Mesendoderm (in vitro differentiated cells): ENCODE data around the gene OR52N1.

Experiments used
- DNase-seq: peaks from one replicate; pipeline ENCODE4 v3.0.0; 2013
- H2AK5ac ChIP-seq: 2 replicates; pipeline ENCODE4 v1.6.1; 2013; ENCODE audit warnings: low read length, inconsistent platforms
- H2BK120ac ChIP-seq: 2 replicates; pipeline ENCODE4 v1.6.1; 2013; ENCODE audit warnings: low read depth, mild to moderate bottlenecking, low read length, moderate library complexity, mixed read lengths
- H2BK15ac ChIP-seq: replicated peaks from 2 replicates; pipeline ENCODE4 v1.6.1; 2013; ENCODE audit warnings: low read depth, mild to moderate bottlenecking, moderate library complexity
- H2BK5ac ChIP-seq: 2 replicates; pipeline ENCODE4 v1.6.1; 2013; ENCODE audit warnings: low read length, inconsistent platforms
- H3K18ac ChIP-seq: 2 replicates; pipeline ENCODE4 v1.6.1; 2013; ENCODE audit warnings: mild to moderate bottlenecking, low read length, mixed read lengths
- H3K23ac ChIP-seq: one replicate; pipeline ENCODE4 v1.6.1; 2013; ENCODE audit warnings: low read length
- H3K27ac ChIP-seq: 2 replicates; pipeline ENCODE4 v1.5.1; 2013; ENCODE audit warnings: low read depth, mild to moderate bottlenecking, inconsistent platforms, low read length, moderate library complexity
- H3K27me3 ChIP-seq: 2 replicates; pipeline ENCODE4 v1.6.1; 2013; ENCODE audit warnings: low read length, control low read depth, mild to moderate bottlenecking, inconsistent platforms; ENCODE audit not compliant: insufficient read depth, poor library complexity
- H3K36me3 ChIP-seq: 2 replicates; pipeline ENCODE4 v1.6.1; 2013; ENCODE audit warnings: low read length, inconsistent platforms; ENCODE audit not compliant: control insufficient read depth, insufficient read depth
- H3K4ac ChIP-seq: one replicate; pipeline ENCODE4 v1.6.1; 2013; ENCODE audit warnings: low read depth, mild to moderate bottlenecking, low read length, moderate library complexity
- H3K4me1 ChIP-seq: 2 replicates; pipeline ENCODE4 v1.6.1; 2013; ENCODE audit warnings: low read depth, low read length, inconsistent platforms; ENCODE audit not compliant: control insufficient read depth
- H3K4me2 ChIP-seq: 2 replicates; pipeline ENCODE4 v1.6.1; 2013; ENCODE audit warnings: low read length
- H3K4me3 ChIP-seq: 2 replicates; pipeline ENCODE4 v1.5.1; 2013; ENCODE audit warnings: mild to moderate bottlenecking, low read length
- H3K56ac ChIP-seq: one replicate; pipeline ENCODE4 v1.6.1; 2013; ENCODE audit warnings: low read length
- H3K79me1 ChIP-seq: 2 replicates; pipeline ENCODE4 v1.6.1; 2013; ENCODE audit warnings: low read length, inconsistent platforms
- H3K79me2 ChIP-seq: 2 replicates; pipeline ENCODE4 v1.6.1; 2013; ENCODE audit warnings: mild to moderate bottlenecking, low read length; ENCODE audit not compliant: control insufficient read depth, insufficient read depth
- H3K9ac ChIP-seq: 2 replicates; pipeline ENCODE4 v1.6.1; 2013; ENCODE audit warnings: low read length, inconsistent platforms
- H4K5ac ChIP-seq: one replicate; pipeline ENCODE4 v1.6.1; 2013; ENCODE audit warnings: low read length
- H4K8ac ChIP-seq: one replicate; pipeline ENCODE4 v1.6.1; 2013; ENCODE audit warnings: low read depth, mild to moderate bottlenecking, control low read depth, low read length, moderate library complexity
- WGBS: extraction: QIAGEN DNeasy Blood & Tissue Kit; methylation state at CpG from one replicate; pipeline ENCODE4 v1.1.7; 2013; ENCODE audit warnings: low lambda C conversion rate, missing lambda C conversion rate; ENCODE audit not compliant: insufficient coverage; ENCODE audit errors: extremely low coverage; 5-methylcytosine and 5-hydroxymethylcytosine counted together

The OR52N1 gene

GRCh38 chr11:5815534-5815933, 24.5 kb upstream of the OR52N1 start:
- H3K56ac ChIP-seq, result no peak overlapping the region

GRCh38 chr11:5809905-5810795, 19.1 kb upstream of the OR52N1 start:
- Histone ChIP-seq H2BK15ac (no peak overlapping the region), H4K8ac (no peak overlapping the region), H3K27me3 (no peaks in the 10 kb centered on the region), H3K56ac (no peak overlapping the region), H3K4me3 (no peak overlapping the region), H3K18ac (no peak overlapping the region), H2AK5ac (no peak overlapping the region), H3K79me2 (no peaks in the 10 kb centered on the region), H3K4ac (no peak overlapping the region), H3K27ac (no peak overlapping the region), H3K4me1 (no peaks in the 10 kb centered on the region), H3K36me3 (no peaks in the 10 kb centered on the region), H3K23ac (no peak overlapping the region), H4K5ac (no peak overlapping the region), H2BK5ac (no peak overlapping the region), H3K79me1 (no peaks in the 10 kb centered on the region), H3K4me2 (no peak overlapping the region), H2BK120ac (no peak overlapping the region), H3K9ac (no peak overlapping the region)
- DNase-seq, result peak; percentile 16
- WGBS, result 100% methylated on average over 1 of the region's 6 CpGs

More at GRCh38 chr11:5815534-5815933, 24.5 kb upstream of the OR52N1 start:
- Histone ChIP-seq H2BK120ac (no peak overlapping the region), H3K79me2 (no peaks in the 10 kb centered on the region), H2AK5ac (no peak overlapping the region), H3K4me3 (no peak overlapping the region), H2BK15ac (no peak overlapping the region), H3K4me2 (no peak overlapping the region), H3K4ac (no peak overlapping the region), H3K4me1 (no peaks in the 10 kb centered on the region), H2BK5ac (no peak overlapping the region), H3K23ac (no peak overlapping the region), H3K18ac (no peak overlapping the region), H3K27ac (no peak overlapping the region), H3K27me3 (no peaks in the 10 kb centered on the region), H3K9ac (no peak overlapping the region), H4K5ac (no peak overlapping the region), H3K79me1 (no peaks in the 10 kb centered on the region), H4K8ac (no peak overlapping the region), H3K36me3 (no peaks in the 10 kb centered on the region)
- WGBS, result no CpG with 5 or more reads among the region's 4 CpGs
- no peak for DNase-seq

- Histone ChIP-seq H3K4me2 (peak overlapping the region; percentile 85), H3K4ac (no peak overlapping the region), H2AK5ac (no peak overlapping the region), H2BK120ac (no peak overlapping the region), H3K18ac (no peak overlapping the region), H3K23ac (no peak overlapping the region), H3K27me3 (no peaks in the 10 kb centered on the region), H3K79me2 (no peaks in the 10 kb centered on the region), H4K5ac (no peak overlapping the region), H3K36me3 (no peaks in the 10 kb centered on the region), H3K9ac (peak overlapping the region; percentile 60), H2BK15ac (no peak overlapping the region), H3K56ac (peak overlapping the region; percentile 80), H3K79me1 (no peaks in the 10 kb centered on the region), H3K4me1 (no peaks in the 10 kb centered on the region), H3K4me3 (no peak overlapping the region), H2BK5ac (no peak overlapping the region), H3K27ac (no peak overlapping the region), H4K8ac (no peak overlapping the region)
- DNase-seq, result peak; percentile 5
- WGBS, result no CpG with 5 or more reads among the region's 5 CpGs
Measured at GRCh38 chr11:5809122-5809519, 18.1 kb upstream of the OR52N1 start.

GRCh38 chr11:5808500-5809121, 17.5 kb upstream of the OR52N1 start, which contains the start of gene OR52N2:
Gene OR52N2, plus strand, starts transcription at chr11:5808924. Its CDS starts 11,412 bp downstream, at chr11:5820336.
- DNase-seq, result peak; percentile 80
- H3K27me3 ChIP-seq, result no peaks in the 10 kb centered on the region

GRCh38 chr11:5807580-5807979, 16.5 kb upstream of the OR52N1 start:
- Histone ChIP-seq H3K18ac (no peak overlapping the region), H3K4me1 (no peaks in the 10 kb centered on the region), H3K36me3 (no peaks in the 10 kb centered on the region), H3K56ac (no peak overlapping the region), H2BK15ac (no peak overlapping the region), H4K5ac (no peak overlapping the region), H3K4me2 (no peak overlapping the region), H2BK5ac (no peak overlapping the region), H3K79me1 (no peaks in the 10 kb centered on the region), H3K23ac (no peak overlapping the region), H3K9ac (no peak overlapping the region), H3K79me2 (no peaks in the 10 kb centered on the region), H3K4ac (no peak overlapping the region), H3K27ac (no peak overlapping the region), H2BK120ac (no peak overlapping the region), H4K8ac (no peak overlapping the region), H2AK5ac (no peak overlapping the region), H3K27me3 (no peaks in the 10 kb centered on the region), H3K4me3 (no peak overlapping the region)
- peak; percentile 52 for DNase-seq
- no CpG with 5 or more reads among the region's 10 CpGs for WGBS

More at GRCh38 chr11:5808500-5809121, 17.5 kb upstream of the OR52N1 start, which contains the start of gene OR52N2:
- Histone ChIP-seq H2AK5ac (no peak within 1 kb of the TSS), H3K4me2 (peak within 1 kb of the TSS; percentile 85), H3K23ac (no peak within 1 kb of the TSS), H4K5ac (no peak within 1 kb of the TSS), H3K4me3 (peak within 1 kb of the TSS; percentile 38), H3K18ac (peak within 1 kb of the TSS; percentile 6), H3K4me1 (no peaks in the 10 kb centered on the region), H4K8ac (no peak within 1 kb of the TSS), H2BK120ac (no peak within 1 kb of the TSS), H3K36me3 (no peaks in the 10 kb centered on the region), H2BK5ac (no peak within 1 kb of the TSS), H3K56ac (peak within 1 kb of the TSS; percentile 80), H3K4ac (no peak within 1 kb of the TSS), H3K79me2 (no peaks in the 10 kb centered on the region), H2BK15ac (no peak within 1 kb of the TSS), H3K79me1 (no peaks in the 10 kb centered on the region), H3K9ac (peak within 1 kb of the TSS; percentile 60), H3K27ac (no peak within 1 kb of the TSS)
- WGBS, result no CpG with 5 or more reads among the region's 24 CpGs
